Muscle of back (tissue), 13 donors: ENCODE results near the gene ADAT2. TPM values are rescaled to one million over a fixed set of nuclear protein-coding genes. Genes with fewer than 3 reads are reported as not detected.
"Not testable (repeated sequence)": the region's sequence is repeated elsewhere in the genome, so short reads cannot be mapped to it uniquely, and the experiment has no call there.

ENCODE experiments used
- DNase-seq, 3 donors: peaks; one replicate each; pipeline versions ENCODE4 v3.0.0 to v3.0.0-alpha.2; 2013
- long read RNA-seq, 9 donors: transcript quantifications; one replicate each; lab custom pipeline, GENCODE V29; 2026
- polyA plus RNA-seq, 10 donors: library from polyadenylated mRNA; unstranded; fragments of 120-200 nt; gene quantifications; one replicate each; pipeline ENCODE4 v1.2.1, GENCODE V29; 2013; ENCODE audit not compliant: insufficient read length in 10 of 10

The ADAT2 gene
- polyA plus RNA-seq, result 10 to 100 TPM in 5 of 10 donors, 1 to 10 TPM in 5; 4.9 to 22.7 (median 9.2) TPM
- long read RNA-seq, donor 1, partial matches to known transcripts, result 0 of 3 reads
- long read RNA-seq, donor 1, other reads (novel, unspliced or antisense), result 0 of 3 reads
- long read RNA-seq, donor 2, result 0 reads
- long read RNA-seq, donor 3, result 0 reads
- long read RNA-seq, donor 4, full-length matches to known transcripts, result 1 of 1 reads
- long read RNA-seq, donor 4, partial matches to known transcripts, result 0 of 1 reads
- long read RNA-seq, donor 4, other reads (novel, unspliced or antisense), result 0 of 1 reads
- long read RNA-seq, donor 5, full-length matches to known transcripts, result 1 of 1 reads
- long read RNA-seq, donor 5, partial matches to known transcripts, result 0 of 1 reads
- long read RNA-seq, donor 5, other reads (novel, unspliced or antisense), result 0 of 1 reads
- long read RNA-seq, donor 6, result 0 reads
- long read RNA-seq, donor 7, full-length matches to known transcripts, result 5 of 5 reads
- long read RNA-seq, donor 7, partial matches to known transcripts, result 0 of 5 reads
- long read RNA-seq, donor 7, other reads (novel, unspliced or antisense), result 0 of 5 reads
- long read RNA-seq, donor 8, result 0 reads
- long read RNA-seq, donor 9, partial matches to known transcripts, result 0 of 1 reads
- long read RNA-seq, donor 9, other reads (novel, unspliced or antisense), result 0 of 1 reads

- DNase-seq, result peak; percentile 91 to 96 (median 91)
These were observed at the start of gene ADAT2, which contains the start of gene PEX3 for GRCh38 chr6:143450453-143451371. ADAT2 (minus strand) TSS chr6:143450695; CDS start chr6:143450658, 37 bp downstream. PEX3 (plus strand) TSS chr6:143450805; CDS start chr6:143451043, 238 bp downstream.

GRCh38 chr6:143498428-143498827 is 47.9 kb upstream of the ADAT2 start:
- no peak for DNase-seq

GRCh38 chr6:143496974-143497373 is 46.5 kb upstream of the ADAT2 start:
- DNase-seq, result no peak

- no peak for DNase-seq
These were observed 40.3 kb upstream of the ADAT2 start for GRCh38 chr6:143490775-143491174.

- DNase-seq, result no peak
These were observed 39.7 kb upstream of the ADAT2 start for GRCh38 chr6:143490244-143490643.

GRCh38 chr6:143486752-143487151 is 36.3 kb upstream of the ADAT2 start:
- DNase-seq, result no peak

- no peak for DNase-seq
These were observed 35.5 kb upstream of the ADAT2 start for GRCh38 chr6:143485967-143486366.

- no peak for DNase-seq
These were observed 32.1 kb upstream of the ADAT2 start for GRCh38 chr6:143482593-143482992.

GRCh38 chr6:143478479-143479062 is 28.1 kb upstream of the ADAT2 start:
- no peak for DNase-seq

GRCh38 chr6:143476545-143476944 is 26.1 kb upstream of the ADAT2 start:
- DNase-seq, result no peak

GRCh38 chr6:143471822-143472221 is 21.3 kb upstream of the ADAT2 start:
- no peak for DNase-seq

GRCh38 chr6:143468823-143469222 is 18.3 kb upstream of the ADAT2 start:
- not testable (repeated sequence) for DNase-seq

- no peak for DNase-seq
These were observed 17.5 kb upstream of the ADAT2 start for GRCh38 chr6:143468026-143468425.

- no peak for DNase-seq
These were observed 15.1 kb upstream of the ADAT2 start for GRCh38 chr6:143465546-143465945.

- no peak for DNase-seq
These were observed 7.3 kb upstream of the ADAT2 start for GRCh38 chr6:143457563-143458359.

- DNase-seq, result no peak
These were observed 1.0 kb upstream of the ADAT2 start for GRCh38 chr6:143451531-143451930.

GRCh38 chr6:143449714-143450452 is 612 bp downstream of the ADAT2 start:
- DNase-seq, result peak; percentile 10 to 79 (median 38)

- no peak for DNase-seq
These were observed 1.3 kb downstream of the ADAT2 start for GRCh38 chr6:143449082-143449713.

GRCh38 chr6:143447865-143448264 is 2.6 kb downstream of the ADAT2 start:
- DNase-seq, result not testable (repeated sequence)
